HEK293 (cell line): Measurements from ENCODE around the gene EMP3.

Source experiments
- HOXC10 ChIP-seq: sonication (generic); formaldehyde crosslinking; IDR thresholded peaks from 2 replicates; pipeline ENCODE4 v1.8.1; 2023; ENCODE audit warnings: mild to moderate bottlenecking, missing genetic modification reagents
- KLF8 ChIP-seq: fragments of 450-650 bp; formaldehyde crosslinking; IDR thresholded peaks from 2 replicates; pipeline ENCODE4 v1.5.1; 2016; ENCODE audit warnings: missing biosample characterization, missing genetic modification characterization
- OVOL3 ChIP-seq: fragments of 450-650 bp; formaldehyde crosslinking; IDR thresholded peaks from 2 replicates; pipeline ENCODE4 v1.5.1; 2016; ENCODE audit warnings: missing biosample characterization, missing genetic modification characterization
- PRDM10 ChIP-seq: fragments of 450-650 bp; formaldehyde crosslinking; IDR thresholded peaks from 2 replicates; pipeline ENCODE4 v1.5.1; 2016; ENCODE audit warnings: missing biosample characterization, missing genetic modification characterization
- RBAK ChIP-seq: fragments of 450-650 bp; formaldehyde crosslinking; IDR thresholded peaks from 2 replicates; pipeline ENCODE4 v1.5.1; 2016; ENCODE audit warnings: missing biosample characterization, missing genetic modification characterization
- SP3 ChIP-seq: fragments of 450-650 bp; formaldehyde crosslinking; IDR thresholded peaks from 2 replicates; pipeline ENCODE4 v1.5.1; 2016; ENCODE audit warnings: missing biosample characterization, missing genetic modification characterization
- ZNF10 ChIP-seq: fragments of 450-650 bp; formaldehyde crosslinking; IDR thresholded peaks from 2 replicates; pipeline ENCODE4 v1.5.1; 2017; ENCODE audit warnings: missing biosample characterization, missing genetic modification characterization
- ZNF169 ChIP-seq: fragments of 450-650 bp; formaldehyde crosslinking; IDR thresholded peaks from 2 replicates; pipeline ENCODE4 v1.5.1; 2016; ENCODE audit warnings: missing biosample characterization, missing genetic modification characterization
- ZNF335 ChIP-seq: fragments of 450-650 bp; formaldehyde crosslinking; conservative IDR thresholded peaks from 2 replicates; pipeline ENCODE4 v1.5.1; 2016; ENCODE audit warnings: missing biosample characterization, missing genetic modification characterization
- ZNF394 ChIP-seq: fragments of 450-650 bp; formaldehyde crosslinking; IDR thresholded peaks from 2 replicates; pipeline ENCODE4 v1.5.1; 2016; ENCODE audit warnings: missing biosample characterization, missing genetic modification characterization, mild to moderate bottlenecking, moderate library complexity, borderline replicate concordance
- ZNF398 ChIP-seq: fragments of 450-650 bp; formaldehyde crosslinking; IDR thresholded peaks from 2 replicates; pipeline ENCODE4 v1.5.1; 2017; ENCODE audit warnings: missing biosample characterization, missing genetic modification characterization
- ZNF416 ChIP-seq: fragments of 450-650 bp; formaldehyde crosslinking; IDR thresholded peaks from 2 replicates; pipeline ENCODE4 v1.5.1; 2016; ENCODE audit warnings: missing biosample characterization, missing genetic modification characterization
- ZNF529 ChIP-seq: fragments of 450-650 bp; formaldehyde crosslinking; IDR thresholded peaks from 2 replicates; pipeline ENCODE4 v1.5.1; 2017; ENCODE audit warnings: missing genetic modification characterization, missing biosample characterization; ENCODE audit not compliant: insufficient replicate concordance
- ZNF549 ChIP-seq: fragments of 450-650 bp; IDR thresholded peaks from 2 replicates; pipeline ENCODE4 v1.5.1; 2018; ENCODE audit warnings: missing biosample characterization, missing genetic modification characterization, mild to moderate bottlenecking, inconsistent platforms, moderate library complexity
- ZNF560 ChIP-seq: fragments of 450-650 bp; formaldehyde crosslinking; IDR thresholded peaks from 2 replicates; pipeline ENCODE4 v1.5.1; 2017; ENCODE audit warnings: missing biosample characterization, missing genetic modification characterization, borderline replicate concordance
- ZNF660 ChIP-seq: fragments of 450-650 bp; IDR thresholded peaks from 2 replicates; pipeline ENCODE4 v1.5.1; 2018; ENCODE audit warnings: missing biosample characterization, mild to moderate bottlenecking, missing genetic modification characterization
- ZSCAN30 ChIP-seq: fragments of 450-650 bp; IDR thresholded peaks from 2 replicates; pipeline ENCODE4 v1.5.1; 2018; ENCODE audit warnings: missing biosample characterization, mild to moderate bottlenecking, missing genetic modification characterization, moderate library complexity
- ZXDB ChIP-seq: fragments of 450-650 bp; formaldehyde crosslinking; IDR thresholded peaks from 2 replicates; pipeline ENCODE4 v1.5.1; 2016; ENCODE audit warnings: missing biosample characterization, missing genetic modification characterization
- TF ChIP-seq, protein P1 (sequence below): fragments of 450-650 bp; formaldehyde crosslinking; IDR thresholded peaks from 2 replicates; pipeline ENCODE4 v1.5.1; 2016; ENCODE audit warnings: missing biosample characterization, missing genetic modification characterization, borderline replicate concordance
- TF ChIP-seq, protein P2 (sequence below): fragments of 450-650 bp; formaldehyde crosslinking; IDR thresholded peaks from 2 replicates; pipeline ENCODE4 v1.5.1; 2017; ENCODE audit warnings: missing biosample characterization, missing genetic modification characterization
- TF ChIP-seq, protein P3 (sequence below): fragments of 450-650 bp; formaldehyde crosslinking; IDR thresholded peaks from 2 replicates; pipeline ENCODE4 v1.5.1; 2016; ENCODE audit warnings: missing biosample characterization, missing genetic modification characterization
- TF ChIP-seq, protein P4 (sequence below): fragments of 450-650 bp; formaldehyde crosslinking; IDR thresholded peaks from 2 replicates; pipeline ENCODE4 v1.5.1; 2016; ENCODE audit warnings: missing biosample characterization, missing genetic modification characterization
- TF ChIP-seq, protein P5 (sequence below): fragments of 450-650 bp; formaldehyde crosslinking; IDR thresholded peaks from 2 replicates; pipeline ENCODE4 v1.5.1; 2016; ENCODE audit warnings: missing biosample characterization, missing genetic modification characterization

EMP3 gene

DNA sequence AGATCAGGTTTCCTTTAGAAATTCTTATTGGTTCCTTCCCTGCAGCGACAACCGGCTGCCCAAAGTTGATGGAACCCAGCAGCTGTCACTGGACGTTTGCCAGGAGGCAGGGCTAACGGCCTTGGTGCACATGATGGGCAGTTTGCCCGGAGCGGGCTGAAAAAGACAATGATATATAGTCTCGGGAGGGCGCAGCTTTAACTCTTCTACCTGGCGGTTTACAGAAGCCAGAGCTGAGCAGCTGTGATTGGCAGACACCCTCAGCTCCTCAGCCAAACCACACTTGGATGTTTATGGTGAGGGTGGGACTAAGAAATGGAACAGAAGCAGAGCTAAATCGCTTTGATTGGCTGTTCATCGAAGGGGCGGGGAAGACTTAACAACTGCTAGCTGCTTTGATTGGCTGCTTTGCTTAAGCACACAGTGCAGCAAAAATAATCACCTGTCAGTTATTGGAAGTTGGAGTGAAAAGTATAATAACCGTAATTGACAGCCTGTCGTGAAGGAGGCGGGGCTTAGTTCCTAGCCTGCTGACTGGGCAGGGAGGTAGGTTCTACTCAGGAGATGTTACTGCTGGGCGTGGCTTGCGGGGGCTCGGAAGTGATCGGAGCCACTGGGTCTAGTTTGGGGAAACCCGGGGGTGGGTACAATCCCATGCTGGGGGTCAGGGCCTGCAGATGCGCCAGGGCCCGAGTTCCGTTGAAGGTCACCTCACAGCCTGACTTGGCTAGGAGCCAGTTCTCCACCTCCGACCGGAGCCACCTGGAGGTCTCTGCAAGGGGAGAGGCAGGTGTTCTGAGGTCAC, 7.5 kb downstream of the EMP3 start (continued):
- TF ChIP-seq, protein P1, sequence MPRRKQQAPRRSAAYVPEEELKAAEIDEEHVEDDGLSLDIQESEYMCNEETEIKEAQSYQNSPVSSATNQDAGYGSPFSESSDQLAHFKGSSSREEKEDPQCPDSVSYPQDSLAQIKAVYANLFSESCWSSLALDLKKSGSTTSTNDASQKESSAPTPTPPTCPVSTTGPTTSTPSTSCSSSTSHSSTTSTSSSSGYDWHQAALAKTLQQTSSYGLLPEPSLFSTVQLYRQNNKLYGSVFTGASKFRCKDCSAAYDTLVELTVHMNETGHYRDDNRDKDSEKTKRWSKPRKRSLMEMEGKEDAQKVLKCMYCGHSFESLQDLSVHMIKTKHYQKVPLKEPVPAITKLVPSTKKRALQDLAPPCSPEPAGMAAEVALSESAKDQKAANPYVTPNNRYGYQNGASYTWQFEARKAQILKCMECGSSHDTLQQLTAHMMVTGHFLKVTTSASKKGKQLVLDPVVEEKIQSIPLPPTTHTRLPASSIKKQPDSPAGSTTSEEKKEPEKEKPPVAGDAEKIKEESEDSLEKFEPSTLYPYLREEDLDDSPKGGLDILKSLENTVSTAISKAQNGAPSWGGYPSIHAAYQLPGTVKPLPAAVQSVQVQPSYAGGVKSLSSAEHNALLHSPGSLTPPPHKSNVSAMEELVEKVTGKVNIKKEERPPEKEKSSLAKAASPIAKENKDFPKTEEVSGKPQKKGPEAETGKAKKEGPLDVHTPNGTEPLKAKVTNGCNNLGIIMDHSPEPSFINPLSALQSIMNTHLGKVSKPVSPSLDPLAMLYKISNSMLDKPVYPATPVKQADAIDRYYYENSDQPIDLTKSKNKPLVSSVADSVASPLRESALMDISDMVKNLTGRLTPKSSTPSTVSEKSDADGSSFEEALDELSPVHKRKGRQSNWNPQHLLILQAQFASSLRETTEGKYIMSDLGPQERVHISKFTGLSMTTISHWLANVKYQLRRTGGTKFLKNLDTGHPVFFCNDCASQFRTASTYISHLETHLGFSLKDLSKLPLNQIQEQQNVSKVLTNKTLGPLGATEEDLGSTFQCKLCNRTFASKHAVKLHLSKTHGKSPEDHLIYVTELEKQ (tag by site-specific recombination): peak; percentile 61
- TF ChIP-seq, protein P2, sequence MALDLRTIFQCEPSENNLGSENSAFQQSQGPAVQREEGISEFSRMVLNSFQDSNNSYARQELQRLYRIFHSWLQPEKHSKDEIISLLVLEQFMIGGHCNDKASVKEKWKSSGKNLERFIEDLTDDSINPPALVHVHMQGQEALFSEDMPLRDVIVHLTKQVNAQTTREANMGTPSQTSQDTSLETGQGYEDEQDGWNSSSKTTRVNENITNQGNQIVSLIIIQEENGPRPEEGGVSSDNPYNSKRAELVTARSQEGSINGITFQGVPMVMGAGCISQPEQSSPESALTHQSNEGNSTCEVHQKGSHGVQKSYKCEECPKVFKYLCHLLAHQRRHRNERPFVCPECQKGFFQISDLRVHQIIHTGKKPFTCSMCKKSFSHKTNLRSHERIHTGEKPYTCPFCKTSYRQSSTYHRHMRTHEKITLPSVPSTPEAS (tag by site-specific recombination): no peak
- TF ChIP-seq PRDM10 (tag by site-specific recombination) (peak; percentile 78), KLF8 (tag by site-specific recombination) (peak; percentile 22; the same call in 1 of the 2 replicates), ZNF416 (tag by site-specific recombination) (no peak), SP3 (tag by site-specific recombination) (peak; percentile 87), RBAK (tag by site-specific recombination) (no peak), ZNF529 (no peak), ZNF398 (tag by site-specific recombination) (peak; percentile 38; the same call in 1 of the 2 replicates), ZNF394 (tag by site-specific recombination) (no peak), ZNF10 (tag by site-specific recombination) (peak; percentile 5; the same call in 1 of the 2 replicates), ZNF660 (tag by site-specific recombination) (0 out of 2 replicates have a peak, but pooled peaks have one; percentile 60), HOXC10 (CRISPR knock-in tag) (peak; percentile 49; the same call in 1 of the 2 replicates), ZNF335 (tag by site-specific recombination) (no peak), ZXDB (tag by site-specific recombination) (peak; percentile 47), OVOL3 (tag by site-specific recombination) (peak; percentile 83; the same call in 1 of the 2 replicates), ZNF169 (no peak), ZSCAN30 (peak; percentile 78), ZNF549 (tag by site-specific recombination) (no peak), ZNF560 (no peak)
- TF ChIP-seq, protein P3, sequence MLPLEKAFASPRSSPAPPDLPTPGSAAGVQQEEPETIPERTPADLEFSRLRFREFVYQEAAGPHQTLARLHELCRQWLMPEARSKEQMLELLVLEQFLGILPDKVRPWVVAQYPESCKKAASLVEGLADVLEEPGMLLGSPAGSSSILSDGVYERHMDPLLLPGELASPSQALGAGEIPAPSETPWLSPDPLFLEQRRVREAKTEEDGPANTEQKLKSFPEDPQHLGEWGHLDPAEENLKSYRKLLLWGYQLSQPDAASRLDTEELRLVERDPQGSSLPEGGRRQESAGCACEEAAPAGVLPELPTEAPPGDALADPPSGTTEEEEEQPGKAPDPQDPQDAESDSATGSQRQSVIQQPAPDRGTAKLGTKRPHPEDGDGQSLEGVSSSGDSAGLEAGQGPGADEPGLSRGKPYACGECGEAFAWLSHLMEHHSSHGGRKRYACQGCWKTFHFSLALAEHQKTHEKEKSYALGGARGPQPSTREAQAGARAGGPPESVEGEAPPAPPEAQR (tag by site-specific recombination): no peak
- TF ChIP-seq, protein P4, sequence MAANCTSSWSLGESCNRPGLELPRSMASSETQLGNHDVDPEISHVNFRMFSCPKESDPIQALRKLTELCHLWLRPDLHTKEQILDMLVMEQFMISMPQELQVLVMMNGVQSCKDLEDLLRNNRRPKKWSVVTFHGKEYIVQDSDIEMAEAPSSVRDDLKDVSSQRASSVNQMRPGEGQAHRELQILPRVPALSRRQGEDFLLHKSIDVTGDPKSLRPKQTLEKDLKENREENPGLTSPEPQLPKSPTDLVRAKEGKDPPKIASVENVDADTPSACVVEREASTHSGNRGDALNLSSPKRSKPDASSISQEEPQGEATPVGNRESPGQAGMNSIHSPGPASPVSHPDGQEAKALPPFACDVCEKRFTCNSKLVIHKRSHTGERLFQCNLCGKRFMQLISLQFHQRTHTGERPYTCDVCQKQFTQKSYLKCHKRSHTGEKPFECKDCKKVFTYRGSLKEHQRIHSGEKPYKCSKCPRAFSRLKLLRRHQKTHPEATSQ (tag by site-specific recombination): no peak
- TF ChIP-seq, protein P5, sequence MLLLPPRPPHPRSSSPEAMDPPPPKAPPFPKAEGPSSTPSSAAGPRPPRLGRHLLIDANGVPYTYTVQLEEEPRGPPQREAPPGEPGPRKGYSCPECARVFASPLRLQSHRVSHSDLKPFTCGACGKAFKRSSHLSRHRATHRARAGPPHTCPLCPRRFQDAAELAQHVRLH: peak; percentile 36; the same call in 1 of the 2 replicates
